OCI-LY1 (cell line): ENCODE data around the gene MRGPRE.

Source experiments
- H2AFZ ChIP-seq: fragments of 200-600 bp; sonication (generic), shearing (Covaris generic); 2 replicates; pipeline ENCODE4 v1.6.0; 2014; ENCODE audit warnings: antibody characterized with exemption, mild to moderate bottlenecking, low read length
- H3F3A ChIP-seq: fragments of 200-600 bp; sonication (generic), shearing (Covaris generic); 2 replicates; pipeline ENCODE4 v1.6.0; 2014; ENCODE audit warnings: mild to moderate bottlenecking, antibody characterized with exemption, low read length, moderate library complexity; ENCODE audit not compliant: insufficient read depth
- H3K27ac ChIP-seq: fragments of 200-600 bp; sonication (generic); 2 replicates; pipeline ENCODE4 v1.5.1; 2014; ENCODE audit warnings: low read length, mixed run types, mild to moderate bottlenecking, low read depth; ENCODE audit not compliant: poor library complexity, severe bottlenecking
- H3K27me3 ChIP-seq: fragments of 200-600 bp; sonication (generic); 2 replicates; pipeline ENCODE4 v1.6.0; 2014; ENCODE audit warnings: antibody characterized with exemption, mild to moderate bottlenecking, low read length, moderate library complexity; ENCODE audit not compliant: insufficient read depth
- H3K36me3 ChIP-seq: fragments of 200-600 bp; sonication (generic); 2 replicates; pipeline ENCODE4 v1.6.1; 2014; ENCODE audit warnings: mild to moderate bottlenecking, antibody characterized with exemption, low read length, moderate library complexity, mixed read lengths; ENCODE audit not compliant: insufficient read depth
- H3K4me1 ChIP-seq: fragments of 200-600 bp; sonication (generic); 2 replicates; pipeline ENCODE4 v1.5.1; 2014; ENCODE audit warnings: mild to moderate bottlenecking, low read length, moderate library complexity; ENCODE audit not compliant: insufficient read depth, severe bottlenecking
- H3K4me2 ChIP-seq: fragments of 200-600 bp; sonication (generic), shearing (Covaris generic); 2 replicates; pipeline ENCODE4 v1.6.1; 2014; ENCODE audit warnings: low read length
- H3K4me3 ChIP-seq: fragments of 200-600 bp; sonication (generic); 2 replicates; pipeline ENCODE4 v1.5.1; 2014; ENCODE audit warnings: low read length, low read depth, mild to moderate bottlenecking, mixed read lengths; ENCODE audit not compliant: poor library complexity, severe bottlenecking
- H3K79me2 ChIP-seq: fragments of 200-600 bp; shearing (Covaris generic); 2 replicates; pipeline ENCODE4 v1.6.1; 2016; ENCODE audit warnings: mixed run types, low read length, mixed read lengths; ENCODE audit not compliant: insufficient read depth
- H3K9ac ChIP-seq: fragments of 200-600 bp; sonication (generic), shearing (Covaris generic); 2 replicates; pipeline ENCODE4 v1.6.1; 2014; ENCODE audit warnings: mild to moderate bottlenecking, low read length, mixed read lengths
- H3K9me2 ChIP-seq: fragments of 200-600 bp; sonication (generic), shearing (Covaris generic); 2 replicates; pipeline ENCODE4 v1.6.1; 2014; ENCODE audit warnings: low read depth, mild to moderate bottlenecking, low read length, mixed read lengths
- H3K9me3 ChIP-seq: fragments of 200-600 bp; shearing (Covaris generic); 2 replicates; pipeline ENCODE4 v1.6.1; 2014; ENCODE audit warnings: low read length, mixed read lengths
- H4K20me1 ChIP-seq: fragments of 200-600 bp; sonication (generic), shearing (Covaris generic); 2 replicates; pipeline ENCODE4 v1.6.0; 2016; ENCODE audit warnings: mild to moderate bottlenecking, low read length; ENCODE audit not compliant: insufficient read depth
- EZH2 ChIP-seq: fragments of 200-600 bp; sonication (generic), shearing (Covaris generic); IDR thresholded peaks from 2 replicates; pipeline ENCODE4 v1.8.0; 2017; ENCODE audit warnings: borderline replicate concordance, mixed run types, mild to moderate bottlenecking, antibody characterized with exemption, low read length, moderate library complexity, mixed read lengths
- TF ChIP-seq, protein P1 (sequence below): fragments of 200-600 bp; sonication (generic), shearing (Covaris generic); IDR thresholded peaks from 2 replicates; pipeline ENCODE4 v1.5.1; 2017; ENCODE audit warnings: mild to moderate bottlenecking, antibody characterized with exemption, low read length, moderate library complexity, mixed read lengths

MRGPRE gene

DNA sequence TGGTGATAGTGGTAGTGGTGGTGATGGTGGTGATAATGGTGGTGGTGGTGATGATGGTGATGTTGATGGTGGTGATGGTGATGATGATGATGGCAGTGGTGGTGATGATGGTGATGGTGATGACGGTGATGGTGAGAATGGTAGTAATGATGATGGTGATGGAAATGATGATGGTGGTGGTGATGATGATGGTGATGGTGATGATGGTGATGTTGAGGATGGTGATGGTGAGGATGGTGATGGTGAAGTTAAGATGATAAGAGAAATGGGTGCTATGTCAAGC, 25.4 kb downstream of the MRGPRE start:
- H3K4me1 ChIP-seq, result no peaks in the 10 kb centered on the region
- no peaks in the 10 kb centered on the region for H3K9me2 ChIP-seq
- no peak overlapping the region for H3K4me2 ChIP-seq
- TF ChIP-seq, protein P1, sequence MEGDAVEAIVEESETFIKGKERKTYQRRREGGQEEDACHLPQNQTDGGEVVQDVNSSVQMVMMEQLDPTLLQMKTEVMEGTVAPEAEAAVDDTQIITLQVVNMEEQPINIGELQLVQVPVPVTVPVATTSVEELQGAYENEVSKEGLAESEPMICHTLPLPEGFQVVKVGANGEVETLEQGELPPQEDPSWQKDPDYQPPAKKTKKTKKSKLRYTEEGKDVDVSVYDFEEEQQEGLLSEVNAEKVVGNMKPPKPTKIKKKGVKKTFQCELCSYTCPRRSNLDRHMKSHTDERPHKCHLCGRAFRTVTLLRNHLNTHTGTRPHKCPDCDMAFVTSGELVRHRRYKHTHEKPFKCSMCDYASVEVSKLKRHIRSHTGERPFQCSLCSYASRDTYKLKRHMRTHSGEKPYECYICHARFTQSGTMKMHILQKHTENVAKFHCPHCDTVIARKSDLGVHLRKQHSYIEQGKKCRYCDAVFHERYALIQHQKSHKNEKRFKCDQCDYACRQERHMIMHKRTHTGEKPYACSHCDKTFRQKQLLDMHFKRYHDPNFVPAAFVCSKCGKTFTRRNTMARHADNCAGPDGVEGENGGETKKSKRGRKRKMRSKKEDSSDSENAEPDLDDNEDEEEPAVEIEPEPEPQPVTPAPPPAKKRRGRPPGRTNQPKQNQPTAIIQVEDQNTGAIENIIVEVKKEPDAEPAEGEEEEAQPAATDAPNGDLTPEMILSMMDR, result no peak
- no peak for TF ChIP-seq EZH2
- no peak overlapping the region for H3K27ac ChIP-seq
- H4K20me1 ChIP-seq, result no peaks in the 10 kb centered on the region
- no peak overlapping the region for H2AFZ ChIP-seq
- no peaks in the 10 kb centered on the region for H3K79me2 ChIP-seq
- H3K27me3 ChIP-seq, result no peaks in the 10 kb centered on the region; the same call in 1 of the 2 replicates
- no peak overlapping the region for H3K4me3 ChIP-seq
- H3K36me3 ChIP-seq, result no peaks in the 10 kb centered on the region
- H3F3A ChIP-seq, result no peaks in the 10 kb centered on the region
- no peak overlapping the region for H3K9ac ChIP-seq
- H3K9me3 ChIP-seq, result no peaks in the 10 kb centered on the region

DNA sequence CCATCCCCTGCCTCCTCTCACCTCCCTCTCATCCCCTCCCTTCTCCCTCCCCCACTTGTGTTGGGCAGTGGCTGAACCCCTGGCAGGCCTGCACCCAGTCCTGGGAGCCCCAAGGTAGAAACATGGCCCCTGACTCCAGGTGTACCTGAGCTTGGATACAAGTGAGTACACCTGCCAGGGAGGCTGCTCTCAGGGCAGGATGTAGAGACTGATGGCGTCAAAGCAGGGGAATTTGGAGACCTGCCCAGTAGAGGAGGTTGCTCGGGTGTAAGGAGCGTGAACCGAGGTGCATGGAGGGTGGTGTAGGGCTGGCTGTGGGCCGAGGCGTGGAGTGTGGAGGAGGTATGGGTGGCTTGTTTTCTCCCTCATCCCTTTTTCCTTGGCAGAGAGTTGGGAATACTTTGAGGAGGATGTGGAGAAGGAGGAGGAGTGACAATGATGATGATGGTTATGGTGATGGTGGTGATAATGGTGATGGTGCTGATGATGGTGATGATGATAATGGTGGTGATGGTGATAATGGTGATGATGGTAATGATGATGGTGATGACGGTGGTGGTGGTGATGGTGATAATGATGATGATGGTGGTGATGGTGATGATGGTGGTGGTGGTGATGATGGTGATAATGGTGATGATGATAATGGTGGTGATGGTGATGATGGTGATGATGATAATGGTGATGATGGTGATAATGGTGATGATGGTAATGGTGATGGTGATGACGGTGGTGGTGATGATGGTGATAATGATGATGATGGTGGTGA, 25.9 kb downstream of the MRGPRE start:
- Histone ChIP-seq H3K9ac (no peak overlapping the region), H3K79me2 (no peaks in the 10 kb centered on the region), H4K20me1 (no peaks in the 10 kb centered on the region), H3K4me1 (no peaks in the 10 kb centered on the region), H2AFZ (no peak overlapping the region), H3K4me3 (no peak overlapping the region), H3K9me3 (no peaks in the 10 kb centered on the region), H3F3A (no peaks in the 10 kb centered on the region), H3K9me2 (no peaks in the 10 kb centered on the region), H3K27me3 (no peaks in the 10 kb centered on the region; the same call in 1 of the 2 replicates), H3K36me3 (no peaks in the 10 kb centered on the region), H3K4me2 (no peak overlapping the region), H3K27ac (no peak overlapping the region)
- TF ChIP-seq, protein P1, result no peak
- TF ChIP-seq EZH2, result no peak

DNA sequence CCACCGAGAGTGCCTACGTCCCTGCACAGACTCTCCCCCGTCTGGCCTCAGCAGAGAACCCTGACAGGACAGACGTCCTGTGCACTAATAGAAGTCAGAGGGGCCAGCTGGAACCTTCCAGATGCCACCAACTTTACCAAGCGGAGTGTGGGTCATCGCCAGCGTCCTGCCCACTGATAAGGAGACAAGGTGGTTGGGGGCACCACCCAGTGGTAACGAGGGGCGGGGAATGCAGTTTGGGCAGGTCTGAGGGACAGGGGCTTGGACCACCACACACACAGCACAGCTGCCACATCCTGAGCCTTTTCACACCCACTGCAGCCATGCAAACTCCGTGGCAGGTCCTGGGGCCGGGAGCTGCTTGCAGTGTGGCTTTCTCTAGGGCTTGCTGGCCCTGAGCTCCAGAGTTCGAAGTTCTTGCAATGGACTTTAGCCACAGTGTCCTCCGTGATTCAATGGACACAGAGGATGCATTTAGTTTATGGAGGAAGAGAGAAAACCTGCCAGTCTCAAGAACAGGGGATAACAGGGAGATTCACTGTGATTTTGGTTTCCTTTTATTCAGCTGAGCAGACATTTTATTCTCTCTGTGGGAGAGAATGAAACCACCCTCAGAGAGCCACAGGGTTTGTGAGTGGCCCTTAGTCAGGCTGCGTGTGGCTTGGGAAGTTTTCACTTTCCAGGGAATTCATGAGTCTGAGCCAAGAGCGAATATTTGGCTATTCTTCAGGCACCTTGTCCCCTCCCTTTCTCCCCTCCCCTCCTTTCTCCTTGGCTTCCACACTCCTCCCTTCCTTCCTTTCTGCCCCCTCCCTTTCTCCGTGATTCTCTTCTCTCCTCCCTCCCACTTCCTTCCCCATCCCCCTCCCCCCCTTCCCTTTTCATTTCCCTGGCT, 26.7 kb downstream of the MRGPRE start:
- Histone ChIP-seq H3K27ac (no peak overlapping the region), H3K9me2 (no peaks in the 10 kb centered on the region), H3K27me3 (no peaks in the 10 kb centered on the region; the same call in 1 of the 2 replicates), H3K9me3 (no peaks in the 10 kb centered on the region), H3K4me3 (no peak overlapping the region), H3K79me2 (no peaks in the 10 kb centered on the region), H3K4me2 (no peak overlapping the region), H3K4me1 (no peaks in the 10 kb centered on the region), H2AFZ (no peak overlapping the region), H3K9ac (no peak overlapping the region), H4K20me1 (no peaks in the 10 kb centered on the region), H3F3A (no peaks in the 10 kb centered on the region), H3K36me3 (no peaks in the 10 kb centered on the region)
- TF ChIP-seq, protein P1, result no peak
- TF ChIP-seq EZH2, result no peak
